ENCODE data around the gene MRPL50. TPM values are rescaled to one million over a fixed set of nuclear protein-coding genes. Genes with fewer than 3 reads are reported as not detected.

The MRPL50 gene
- total and polyA plus RNA-seq, 8 donors, result 3.7 to 8.4 (median 6.4) TPM

- Histone ChIP-seq H3K27ac (peak overlapping the region in 2 of 4 donors; percentile 66 to 69), H3K27me3 (no peaks in the 10 kb centered on the region), H3K4me3 (no peak overlapping the region), H3K36me3 (no peaks in the 10 kb centered on the region), H3K9me3 (no peaks in the 10 kb centered on the region), H3K4me1 (peaks cover 0 to 16% (median 0%) of the 10 kb centered on the region in 3 donors)
- WGBS, 2 donors, result 89 to 95% methylated on average over 5 of the region's 5 CpGs
- DNase-seq (peak in 2 of 6 donors; percentile 18 to 25), ATAC-seq (peak; percentile 72 to 92 (median 90)), FAIRE-seq (no peak)
- TF ChIP-seq, protein P1, sequence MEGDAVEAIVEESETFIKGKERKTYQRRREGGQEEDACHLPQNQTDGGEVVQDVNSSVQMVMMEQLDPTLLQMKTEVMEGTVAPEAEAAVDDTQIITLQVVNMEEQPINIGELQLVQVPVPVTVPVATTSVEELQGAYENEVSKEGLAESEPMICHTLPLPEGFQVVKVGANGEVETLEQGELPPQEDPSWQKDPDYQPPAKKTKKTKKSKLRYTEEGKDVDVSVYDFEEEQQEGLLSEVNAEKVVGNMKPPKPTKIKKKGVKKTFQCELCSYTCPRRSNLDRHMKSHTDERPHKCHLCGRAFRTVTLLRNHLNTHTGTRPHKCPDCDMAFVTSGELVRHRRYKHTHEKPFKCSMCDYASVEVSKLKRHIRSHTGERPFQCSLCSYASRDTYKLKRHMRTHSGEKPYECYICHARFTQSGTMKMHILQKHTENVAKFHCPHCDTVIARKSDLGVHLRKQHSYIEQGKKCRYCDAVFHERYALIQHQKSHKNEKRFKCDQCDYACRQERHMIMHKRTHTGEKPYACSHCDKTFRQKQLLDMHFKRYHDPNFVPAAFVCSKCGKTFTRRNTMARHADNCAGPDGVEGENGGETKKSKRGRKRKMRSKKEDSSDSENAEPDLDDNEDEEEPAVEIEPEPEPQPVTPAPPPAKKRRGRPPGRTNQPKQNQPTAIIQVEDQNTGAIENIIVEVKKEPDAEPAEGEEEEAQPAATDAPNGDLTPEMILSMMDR (IDR thresholded peaks at IDR 0.05), result no peak
- intact Hi-C loops (cut with DNase I), result no loop called here
Observed at GRCh38 chr9:101354143-101354764, 44.2 kb downstream of the MRPL50 start.

DNA sequence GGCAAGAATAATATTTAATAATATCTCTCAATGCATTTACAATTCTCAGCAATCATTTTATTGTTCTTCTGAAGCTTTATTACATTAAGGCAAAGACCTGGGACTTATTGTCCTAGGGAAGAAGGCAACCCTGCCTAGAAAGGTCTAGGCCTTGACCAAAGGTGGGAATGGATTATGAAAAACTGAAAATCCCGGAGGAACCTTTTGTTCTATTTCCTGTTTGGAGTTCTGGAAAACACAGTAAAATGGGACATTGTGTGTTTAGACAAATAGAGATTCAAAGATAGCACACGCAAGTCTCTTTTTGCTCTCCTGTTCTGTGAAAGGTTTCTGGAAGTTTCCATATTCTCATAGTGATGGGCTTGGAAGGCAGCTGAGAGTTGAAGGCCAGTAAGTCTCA is 44.7 kb downstream of the MRPL50 start:
- Histone ChIP-seq H3K27me3 (no peaks in the 10 kb centered on the region), H3K27ac (peak overlapping the region in 2 of 4 donors; percentile 66 to 69), H3K36me3 (no peaks in the 10 kb centered on the region), H3K4me3 (no peak overlapping the region), H3K4me1 (peaks cover 0 to 16% (median 0%) of the 10 kb centered on the region in 3 donors), H3K9me3 (no peaks in the 10 kb centered on the region)
- ATAC-seq (no peak), FAIRE-seq (no peak), DNase-seq (no peak)
- TF ChIP-seq, protein P1 (IDR thresholded peaks at IDR 0.05), result no peak
- intact Hi-C loops (cut with DNase I), result no loop called here
- 87 to 95% methylated on average over 2 of the region's 2 CpGs for WGBS, 2 donors

DNA sequence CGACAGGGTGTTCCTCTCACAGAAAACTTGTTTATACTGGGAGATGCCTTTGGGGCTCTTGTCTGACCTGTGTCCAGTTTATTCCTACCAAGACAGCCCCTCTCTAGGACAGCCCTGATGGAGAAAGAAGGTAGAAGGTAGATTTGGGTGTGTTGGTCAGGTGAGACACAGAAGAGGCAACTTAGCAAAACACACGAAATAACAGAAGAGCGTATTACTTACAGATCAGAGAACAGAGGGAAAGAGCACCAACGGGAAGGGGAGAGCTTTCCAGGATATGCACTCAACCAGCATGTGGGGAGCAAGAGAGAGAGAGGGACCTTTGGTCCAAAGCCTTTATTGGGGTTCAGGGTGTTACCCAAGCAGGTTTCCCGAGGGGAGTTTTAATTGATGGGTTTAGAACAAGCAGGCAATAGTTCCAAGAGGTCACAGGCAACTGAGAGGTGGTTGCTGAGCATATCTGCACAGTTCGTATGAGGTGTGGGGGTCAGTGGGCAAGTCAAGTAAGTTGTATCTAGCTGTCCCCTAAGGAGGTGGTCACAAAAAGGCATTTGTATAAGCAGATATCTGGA is 45.4 kb downstream of the MRPL50 start:
- WGBS, 2 donors, result 85% methylated on average over 6 of the region's 6 CpGs
- FAIRE-seq, result no peak

DNA sequence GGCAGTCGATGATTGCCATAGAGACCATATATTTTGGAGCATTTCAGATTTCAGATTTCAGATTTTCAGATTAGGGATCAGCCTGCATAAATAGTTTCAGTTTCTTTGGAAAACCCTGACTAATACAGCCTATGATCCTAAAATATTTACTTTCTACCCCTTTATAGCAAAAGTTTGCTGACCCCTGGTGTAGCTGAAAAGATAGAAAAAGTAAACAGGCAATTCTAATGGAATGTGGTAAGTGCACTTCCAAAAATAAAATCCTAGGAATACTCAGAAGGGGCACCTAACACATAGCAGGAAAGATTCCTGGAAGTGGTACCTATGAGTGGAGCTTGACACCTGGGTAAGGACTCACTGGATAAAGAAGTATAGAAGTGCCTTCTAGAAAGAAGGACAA is 48.1 kb downstream of the MRPL50 start:
- H3K4me1 ChIP-seq, result peaks cover 0 to 16% (median 0%) of the 10 kb centered on the region in 3 donors
- no peaks in the 10 kb centered on the region for H3K27me3 ChIP-seq
- intact Hi-C loops (cut with DNase I), result no loop called here
- ATAC-seq (no peak), DNase-seq (no peak), FAIRE-seq (no peak)
- no peak overlapping the region for H3K27ac ChIP-seq
- TF ChIP-seq, protein P1 (IDR thresholded peaks at IDR 0.05), result no peak
- no peak overlapping the region for H3K4me3 ChIP-seq
- WGBS, 2 donors, result 78 to 82% methylated on average over 1 of the region's 1 CpG
- H3K36me3 ChIP-seq, result no peaks in the 10 kb centered on the region
- no peaks in the 10 kb centered on the region for H3K9me3 ChIP-seq

More for the DNA sequence above, 45.4 kb downstream of the MRPL50 start:
- Histone ChIP-seq H3K4me3 (no peak overlapping the region), H3K9me3 (no peaks in the 10 kb centered on the region), H3K27me3 (no peaks in the 10 kb centered on the region), H3K27ac (no peak overlapping the region), H3K36me3 (no peaks in the 10 kb centered on the region), H3K4me1 (peaks cover 0 to 16% (median 0%) of the 10 kb centered on the region in 3 donors)
- no peak for DNase-seq
- TF ChIP-seq, protein P1 (IDR thresholded peaks at IDR 0.05), result no peak
- no peak for ATAC-seq
- intact Hi-C loops (cut with DNase I), result no loop called here

DNA sequence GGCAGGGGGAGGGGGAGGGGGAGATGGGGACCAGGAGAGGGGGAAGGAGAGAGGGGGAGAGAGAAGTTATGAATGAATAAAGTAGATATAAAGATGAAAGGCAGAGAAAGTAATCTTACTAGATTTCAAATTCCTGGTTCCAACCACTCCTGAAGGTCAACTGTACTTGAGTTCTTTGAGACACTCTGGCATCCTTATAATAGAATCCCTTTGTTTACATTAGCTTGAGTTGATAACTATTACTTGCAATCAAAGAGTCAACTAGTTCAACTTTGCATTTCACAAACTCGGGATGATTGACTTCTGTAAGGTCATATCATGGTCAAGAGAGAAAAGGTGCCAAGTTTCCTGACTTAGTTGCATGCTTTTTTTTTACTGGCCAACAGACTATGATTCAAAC is 55.8 kb downstream of the MRPL50 start:
- H3K9me3 ChIP-seq, result no peaks in the 10 kb centered on the region
- no peak for DNase-seq
- no peak overlapping the region for H3K4me3 ChIP-seq
- H3K27me3 ChIP-seq, result no peaks in the 10 kb centered on the region
- intact Hi-C loops (cut with DNase I), result no loop called here
- WGBS, 2 donors, result 9 to 11% methylated on average over 1 of the region's 1 CpG
- TF ChIP-seq, protein P1 (IDR thresholded peaks at IDR 0.05), result no peak
- peak in 3 of 4 donors; percentile 60 to 88 (median 66) for ATAC-seq
- H3K4me1 ChIP-seq, result no peaks in the 10 kb centered on the region
- H3K27ac ChIP-seq, result no peak overlapping the region
- H3K36me3 ChIP-seq, result no peaks in the 10 kb centered on the region
- no peak for FAIRE-seq
